HG03025 (cell line): ENCODE measurements around the gene OR4K15.
"Not testable (repeated sequence)": the region's sequence is repeated elsewhere in the genome, so short reads cannot be mapped to it uniquely, and the experiment has no call there.

Experiments
- ATAC-seq: cut with Tn5 transposase; IDR thresholded peaks from one replicate; pipeline ENCODE4 v1.9.1; 2021; ENCODE audit warnings: mild to moderate bottlenecking, moderate library complexity; ENCODE audit not compliant: unreplicated experiment, low FRiP score

Gene OR4K15, protein sequence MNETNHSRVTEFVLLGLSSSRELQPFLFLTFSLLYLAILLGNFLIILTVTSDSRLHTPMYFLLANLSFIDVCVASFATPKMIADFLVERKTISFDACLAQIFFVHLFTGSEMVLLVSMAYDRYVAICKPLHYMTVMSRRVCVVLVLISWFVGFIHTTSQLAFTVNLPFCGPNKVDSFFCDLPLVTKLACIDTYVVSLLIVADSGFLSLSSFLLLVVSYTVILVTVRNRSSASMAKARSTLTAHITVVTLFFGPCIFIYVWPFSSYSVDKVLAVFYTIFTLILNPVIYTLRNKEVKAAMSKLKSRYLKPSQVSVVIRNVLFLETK

DNA sequence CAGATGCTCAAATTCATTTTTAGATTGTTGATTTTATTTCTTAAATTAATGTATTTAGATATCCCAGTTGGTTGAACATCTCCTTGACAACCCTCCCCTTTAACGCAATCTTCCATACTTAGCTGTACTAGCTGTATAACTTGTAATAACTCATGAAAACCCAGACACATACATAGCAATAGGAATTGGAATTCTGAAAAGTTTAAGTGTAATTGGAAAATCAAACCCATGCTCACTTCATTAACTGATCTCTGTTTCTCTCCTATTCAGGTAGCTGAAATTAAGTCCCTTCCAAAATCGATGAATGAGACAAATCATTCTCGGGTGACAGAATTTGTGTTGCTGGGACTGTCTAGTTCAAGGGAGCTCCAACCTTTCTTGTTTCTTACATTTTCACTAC lies at the start of gene OR4K15:
Gene OR4K15 (plus strand): TSS at position 301 of the 400 bp plus-strand sequence. CDS start 0 bp downstream, at position 301.
- ATAC-seq: no peak

DNA sequence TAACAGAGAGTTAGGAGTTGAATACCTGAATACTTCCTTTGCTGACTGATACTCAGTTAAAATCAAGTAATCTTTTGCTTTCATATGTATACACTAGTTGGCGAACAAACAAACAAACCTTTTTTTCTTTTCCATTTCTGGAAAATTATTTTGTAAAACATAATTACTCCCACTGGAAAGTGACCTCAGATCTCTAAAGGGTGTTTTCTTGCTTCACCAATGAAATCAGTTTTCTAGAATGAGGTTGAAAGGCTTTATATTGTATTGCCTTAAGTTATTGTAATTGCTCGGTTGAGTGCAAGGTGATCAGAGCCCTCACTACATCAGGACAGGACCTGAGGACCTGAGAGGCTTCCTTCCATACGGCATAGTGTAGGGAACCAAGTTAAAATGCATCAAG lies 44.8 kb upstream of the OR4K15 start, which contains the start of gene OR4K1:
Gene OR4K1 (plus strand): TSS at position 301 of the 400 bp plus-strand sequence. CDS start 4,750 bp downstream, outside the sequence.
- ATAC-seq: no peak

DNA sequence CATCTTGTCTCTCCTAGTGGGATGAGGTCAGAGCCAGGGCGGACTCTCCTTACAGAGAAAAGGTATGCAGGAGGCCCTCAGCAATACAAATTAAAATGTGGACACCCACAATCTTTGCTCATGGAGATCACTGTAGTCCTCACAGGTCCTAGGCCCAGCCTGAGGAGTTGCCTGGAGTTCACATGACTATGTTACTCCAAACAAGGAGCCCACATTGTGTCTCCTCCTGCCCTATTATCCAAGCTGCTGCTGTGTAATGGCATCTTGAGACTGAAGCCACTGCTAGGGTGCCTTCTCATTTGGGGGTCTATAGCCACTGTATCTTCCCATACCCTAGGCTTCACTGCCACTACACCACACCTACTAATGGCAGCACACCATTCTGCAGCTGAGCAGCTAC lies 33.7 kb upstream of the OR4K15 start:
- no peak for ATAC-seq

DNA sequence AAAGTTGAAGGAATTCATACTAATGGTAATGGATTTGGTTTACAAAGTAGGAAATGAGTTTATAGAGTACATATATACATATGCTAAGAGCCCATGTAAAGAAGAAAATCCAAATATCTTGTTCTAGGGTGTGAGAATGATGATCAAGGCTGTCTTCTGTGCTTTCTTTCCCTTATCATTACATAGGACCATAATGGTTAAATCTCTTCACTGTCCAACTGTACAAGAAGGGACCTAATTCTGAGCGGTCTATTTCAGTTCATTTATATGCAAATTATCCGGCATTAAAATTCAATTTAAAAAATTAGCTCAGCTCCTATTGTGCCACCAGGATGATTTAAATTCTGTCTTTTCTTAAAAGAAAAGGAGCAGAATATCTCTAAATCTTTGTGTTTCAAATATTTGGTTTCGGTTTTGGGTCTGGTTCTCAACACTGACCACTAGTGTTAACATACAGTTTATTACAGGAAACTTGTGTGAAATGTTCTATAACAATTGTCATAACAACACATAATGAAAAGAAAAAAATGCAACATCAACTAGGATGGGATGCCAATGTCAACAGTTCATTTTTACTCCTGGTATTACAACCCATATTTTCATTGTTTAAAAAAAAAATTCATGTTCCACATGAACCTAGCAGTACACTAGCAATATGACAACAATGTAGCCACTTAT lies 27.8 kb upstream of the OR4K15 start:
- ATAC-seq: no peak

DNA sequence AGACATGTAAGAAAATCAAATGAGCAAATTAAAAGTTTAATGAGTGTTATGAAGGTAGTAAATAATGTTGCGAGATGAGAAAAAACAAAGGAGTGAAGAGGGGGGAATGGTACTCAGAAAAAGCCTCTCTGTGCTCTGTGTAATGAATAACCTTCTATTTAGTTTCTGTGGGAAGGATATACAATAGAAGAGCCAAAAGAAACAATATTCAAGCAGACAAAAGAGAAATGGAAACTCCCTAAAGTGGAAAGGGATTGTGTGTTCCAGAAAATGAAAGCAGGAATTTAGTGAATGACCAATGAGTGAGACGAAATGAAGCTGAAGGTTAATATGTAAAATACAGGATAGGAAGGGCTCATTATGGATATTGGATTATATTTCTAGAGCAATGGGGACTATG lies 26.2 kb upstream of the OR4K15 start:
- ATAC-seq: no peak

DNA sequence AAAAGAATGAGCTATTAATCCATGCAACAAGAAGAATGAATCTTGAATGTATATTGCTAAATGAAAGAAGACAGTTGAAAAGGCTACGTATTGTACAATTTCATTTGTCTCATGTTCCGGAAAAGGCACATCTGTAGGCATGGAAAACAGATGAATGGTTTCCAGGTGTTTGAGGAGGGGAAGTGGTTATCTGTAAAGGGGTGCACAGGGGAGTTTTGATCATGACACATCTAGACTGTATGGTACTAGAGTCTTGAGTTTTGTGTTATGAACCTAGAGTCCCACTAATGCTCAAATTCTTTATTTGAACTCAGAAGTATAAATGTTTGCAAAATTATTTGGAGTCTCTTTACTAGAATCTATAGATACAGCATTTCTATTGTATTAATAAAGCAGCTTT lies 5.7 kb upstream of the OR4K15 start:
- ATAC-seq: not testable (repeated sequence)

DNA sequence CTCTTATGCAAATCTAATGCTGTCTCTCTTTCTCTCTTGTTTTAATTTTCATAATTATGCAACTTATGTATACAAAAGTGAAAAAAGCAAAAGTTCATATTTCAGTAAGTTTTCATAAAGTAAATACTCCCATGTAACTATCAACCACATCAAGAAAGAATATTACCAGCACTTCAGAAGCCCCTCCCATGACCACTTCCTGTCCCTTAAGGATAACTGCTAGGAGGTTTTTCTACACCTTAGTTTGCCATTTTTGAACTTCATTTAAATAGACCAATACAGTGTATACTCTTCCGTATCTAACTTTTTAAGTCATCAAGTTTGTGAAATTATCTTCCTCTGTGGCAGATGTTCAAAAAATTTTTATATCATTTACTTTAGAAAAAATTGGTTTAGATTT lies 547 bp upstream of the OR4K15 start:
- no peak for ATAC-seq

DNA sequence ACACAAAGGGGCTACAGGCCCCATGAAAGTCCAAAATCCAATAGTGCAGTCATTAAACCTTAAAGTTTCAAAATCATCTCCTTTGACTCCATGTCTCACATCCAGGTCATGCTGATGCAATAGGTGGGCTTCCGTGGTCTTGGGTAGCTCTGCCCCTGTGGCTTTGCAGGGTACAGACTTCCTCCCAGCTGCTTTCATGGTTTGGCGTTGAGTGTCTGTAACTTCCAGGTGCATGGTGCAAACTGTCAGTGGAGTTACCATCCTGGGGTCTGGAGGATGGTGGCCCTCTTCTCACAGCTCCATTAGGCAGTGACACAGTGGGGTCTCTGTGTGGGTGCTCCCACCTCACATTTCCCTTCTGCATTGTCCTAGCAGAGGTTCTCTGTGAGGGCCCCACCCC lies 18.0 kb downstream of the OR4K15 start:
- ATAC-seq: no peak

DNA sequence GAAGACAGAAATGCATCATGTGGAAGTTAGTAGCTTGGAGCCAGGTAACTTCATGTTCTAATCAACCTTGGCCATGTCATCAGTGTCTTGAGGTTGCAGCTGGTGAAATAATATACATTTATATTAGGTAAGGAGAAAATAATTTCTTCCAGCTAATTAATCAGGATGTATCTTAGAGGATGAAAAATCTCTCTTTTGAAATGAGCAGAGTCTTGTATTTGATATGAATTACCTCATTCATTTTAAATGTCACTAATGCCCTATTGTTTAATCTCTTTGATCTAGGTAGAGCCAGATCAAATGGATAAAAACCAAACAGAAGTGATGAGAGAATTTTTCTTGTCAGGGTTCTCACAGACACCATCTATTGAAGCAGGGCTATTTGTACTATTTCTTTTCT lies 26.5 kb downstream of the OR4K15 start, which contains the start of gene OR4Q2:
Gene OR4Q2 (plus strand): TSS at position 301 of the 400 bp plus-strand sequence.
- ATAC-seq: no peak

DNA sequence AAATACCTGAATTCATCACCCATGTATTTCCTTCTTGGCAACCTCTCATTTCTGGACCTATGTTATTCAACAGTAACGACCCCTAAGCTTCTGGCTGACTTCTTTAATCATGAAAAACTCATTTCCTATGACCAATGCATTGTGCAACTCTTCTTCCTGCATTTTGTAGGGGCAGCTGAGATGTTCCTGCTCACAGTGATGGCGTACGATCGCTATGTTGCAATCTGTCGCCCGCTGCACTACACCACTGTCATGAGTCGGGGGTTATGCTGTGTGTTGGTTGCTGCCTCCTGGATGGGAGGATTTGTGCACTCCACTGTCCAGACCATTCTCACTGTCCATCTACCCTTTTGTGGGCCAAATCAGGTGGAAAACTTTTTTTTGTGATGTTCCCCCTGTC lies 26.9 kb downstream of the OR4K15 start:
- no peak for ATAC-seq

DNA sequence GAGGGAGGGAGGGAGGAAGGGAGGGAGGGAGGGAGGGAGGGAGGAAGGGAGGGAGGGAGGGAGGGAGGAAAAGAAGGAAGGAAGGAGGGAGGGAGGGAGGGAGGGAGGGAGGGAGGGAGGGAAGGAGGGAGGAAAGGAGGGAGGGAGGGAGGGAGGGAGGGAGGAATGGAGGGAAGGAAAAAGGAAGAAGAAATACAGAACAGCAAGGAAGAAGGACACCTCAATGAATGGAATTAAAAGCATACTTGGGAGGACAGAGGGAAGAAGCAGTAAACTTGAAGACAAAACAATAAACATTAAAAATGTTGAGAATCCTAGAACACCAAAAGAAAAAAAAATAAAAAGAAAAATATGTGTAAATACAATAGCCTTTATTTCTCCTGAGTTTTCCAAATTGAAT lies 32.8 kb downstream of the OR4K15 start:
- no peak for ATAC-seq

DNA sequence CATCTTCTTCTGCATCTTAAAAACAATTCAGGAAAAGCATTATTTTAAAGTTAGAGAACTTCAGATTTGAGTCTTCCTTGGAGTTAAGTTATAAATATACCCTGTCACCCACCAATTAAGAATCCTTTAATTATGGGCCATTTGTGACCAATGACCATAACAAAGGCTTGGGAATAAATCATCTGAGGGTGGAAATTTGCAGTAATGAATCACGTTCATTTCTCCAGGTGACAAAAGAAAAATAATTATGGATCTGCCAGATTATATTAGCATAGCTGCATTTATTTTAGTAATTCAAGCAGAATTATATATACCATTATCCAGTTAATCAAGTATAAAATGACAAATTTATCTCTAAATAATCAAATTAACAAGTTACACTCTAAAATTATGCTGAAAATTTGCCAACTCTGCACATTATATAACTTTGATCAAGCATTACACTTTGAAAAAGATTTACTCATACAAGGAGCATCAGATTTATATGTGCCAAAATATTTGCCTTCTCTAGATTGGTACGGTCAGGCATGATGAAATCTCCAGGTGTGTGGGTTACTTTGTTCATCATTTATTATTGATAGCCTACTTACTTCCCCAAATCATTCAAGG lies 44.0 kb downstream of the OR4K15 start, which contains the start of gene OR4K14:
Gene OR4K14 (minus strand): TSS at position 51 of the 609 bp plus-strand sequence. CDS start 4,114 bp downstream, outside the sequence.
- no peak for ATAC-seq
